GM12878 (cell line): ENCODE data around the gene SLF2. TPM values are rescaled to one million over a fixed set of nuclear protein-coding genes. Genes with fewer than 3 reads are reported as not detected.

Experiments
- ATF3 ChIP-seq: IDR thresholded peaks from 2 replicates; pipeline ENCODE4 v1.6.1; 2011; ENCODE audit warnings: low read depth, mild to moderate bottlenecking, low read length, moderate library complexity, borderline replicate concordance; ENCODE audit errors: extremely low read depth
- ATF7 ChIP-seq: fragments of 450-650 bp; IDR thresholded peaks from 2 replicates; pipeline ENCODE4 v1.6.1; 2016; ENCODE audit warnings: low read depth, mild to moderate bottlenecking
- BCL11A ChIP-seq: IDR thresholded peaks from 2 replicates; pipeline ENCODE4 v1.6.1; 2011; ENCODE audit warnings: low read depth, low read length
- BHLHE40 ChIP-seq, 2 experiments: fragments of 450-650 bp in 1 of 2; IDR thresholded peaks; 2 replicates each; pipeline ENCODE4 v1.6.1; 2011 to 2017; ENCODE audit warnings: low read depth in 2 of 2, borderline replicate concordance in 1 of 2, improper control_type of control experiment in 1 of 2, low read length in 1 of 2, mild to moderate bottlenecking in 1 of 2
- BRCA1 ChIP-seq: IDR thresholded peaks from 2 replicates; pipeline ENCODE4 v1.6.1; 2011; ENCODE audit warnings: low read depth, low read length, improper control_type of control experiment
- CBX3 ChIP-seq: fragments of 200-600 bp; sonication (generic); IDR thresholded peaks from 2 replicates; pipeline ENCODE4 v1.6.1; 2016; ENCODE audit warnings: low read depth, borderline replicate concordance
- IKZF2 ChIP-seq, 2 experiments: fragments of 450-650 bp; IDR thresholded peaks; 2 replicates each; pipeline ENCODE4 v1.6.1; 2017; ENCODE audit warnings: mild to moderate bottlenecking in 2 of 2, moderate library complexity in 2 of 2
- MEF2B ChIP-seq: fragments of 450-650 bp; IDR thresholded peaks from 2 replicates; pipeline ENCODE4 v1.6.1; 2018; ENCODE audit warnings: mild to moderate bottlenecking, moderate library complexity; ENCODE audit not compliant: partially characterized antibody, poor library complexity, severe bottlenecking
- NBN ChIP-seq: fragments of 450-650 bp; IDR thresholded peaks from 2 replicates; pipeline ENCODE4 v1.6.1; 2016
- NFYB ChIP-seq: IDR thresholded peaks from 2 replicates; pipeline ENCODE4 v1.6.1; 2011; ENCODE audit warnings: low read depth, mild to moderate bottlenecking, low read length, improper control_type of control experiment, moderate library complexity; ENCODE audit not compliant: insufficient read depth
- NR2C1 ChIP-seq: fragments of 450-650 bp; IDR thresholded peaks from 2 replicates; pipeline ENCODE4 v1.6.1; 2017; ENCODE audit warnings: antibody characterized with exemption, mild to moderate bottlenecking, moderate library complexity
- RAD51 ChIP-seq: fragments of 450-650 bp; IDR thresholded peaks from 2 replicates; pipeline ENCODE4 v1.6.1; 2016; ENCODE audit warnings: moderate library complexity, mild to moderate bottlenecking, inconsistent platforms
- RFX5 ChIP-seq: IDR thresholded peaks from 2 replicates; pipeline ENCODE4 v1.6.1; 2011; ENCODE audit warnings: low read depth, low read length, improper control_type of control experiment
- SMARCA5 ChIP-seq: fragments of 450-650 bp; IDR thresholded peaks from 2 replicates; pipeline ENCODE4 v1.6.1; 2017; ENCODE audit warnings: mild to moderate bottlenecking
- SMC3 ChIP-seq: IDR thresholded peaks from 2 replicates; pipeline ENCODE4 v1.6.1; 2011; ENCODE audit warnings: low read length, improper control_type of control experiment, borderline replicate concordance
- SPI1 ChIP-seq: IDR thresholded peaks from 2 replicates; pipeline ENCODE4 v1.6.1; 2011; ENCODE audit warnings: low read depth, mild to moderate bottlenecking, low read length, moderate library complexity, borderline replicate concordance; ENCODE audit not compliant: insufficient read depth
- SREBF1 ChIP-seq: IDR thresholded peaks from 2 replicates; pipeline ENCODE4 v1.6.1; 2012; ENCODE audit warnings: mild to moderate bottlenecking, low read length
- TARDBP ChIP-seq: IDR thresholded peaks from 2 replicates; pipeline ENCODE4 v1.6.1; 2016; ENCODE audit warnings: borderline replicate concordance
- TCF3 ChIP-seq: IDR thresholded peaks from 2 replicates; pipeline ENCODE4 v1.6.1; 2012; ENCODE audit warnings: low read depth, mild to moderate bottlenecking, low read length, borderline replicate concordance; ENCODE audit not compliant: insufficient read depth
- polyA plus RNA-seq, 11 experiments: library from polyadenylated mRNA; depleted of rRNA in 4 of 11; unstranded in 6 of 11; stranded (reverse) in 5 of 11; fragments of >200 nt; fragmentation: Nextera tagmentation in 4 of 11; fragmentation: Illumina TruSeq in 1 of 11; extraction: Ambion mirVana in 4 of 11; extraction: Trizol in 1 of 11; gene quantifications; 1 replicate in 1 of 11; 2 replicates in 10 of 11; pipeline versions ENCODE4 v1.2.1 to v1.2.3, GENCODE V29; 2011 to 2016; ENCODE audit warnings: inconsistent platforms in 2 of 11, missing spikeins in 2 of 11, low read depth in 1 of 11
- total RNA-seq, 4 experiments: library from RNA; depleted of rRNA in 3 of 4; stranded (reverse); fragments of >200 nt in 3 of 4; fragmentation: Illumina TruSeq in 1 of 4; extraction: Trizol in 1 of 4; gene quantifications; 2 replicates each; pipeline versions ENCODE4 v1.2.1 to v1.2.3, GENCODE V29; 2013 to 2021
- TF ChIP-seq, protein P1 (sequence below): fragments of 450-650 bp; IDR thresholded peaks from 2 replicates; pipeline ENCODE4 v1.6.1; 2017; ENCODE audit warnings: mild to moderate bottlenecking, moderate library complexity
- TF ChIP-seq, protein P2 (sequence below): IDR thresholded peaks from 2 replicates; pipeline ENCODE4 v1.6.1; 2012; ENCODE audit warnings: low read length, inconsistent platforms
- TF ChIP-seq, protein P3 (sequence below): fragments of 450-650 bp; IDR thresholded peaks from 2 replicates; pipeline ENCODE4 v1.6.1; 2018; ENCODE audit warnings: borderline replicate concordance, mild to moderate bottlenecking; ENCODE audit not compliant: partially characterized antibody

SLF2 gene
- total and polyA plus RNA-seq, 10 of the 15 experiments (the other 5 are each of a cell fraction or from before 2014, with no cell fraction given) = 3.0 to 25.2 (median 17.9) TPM

DNA sequence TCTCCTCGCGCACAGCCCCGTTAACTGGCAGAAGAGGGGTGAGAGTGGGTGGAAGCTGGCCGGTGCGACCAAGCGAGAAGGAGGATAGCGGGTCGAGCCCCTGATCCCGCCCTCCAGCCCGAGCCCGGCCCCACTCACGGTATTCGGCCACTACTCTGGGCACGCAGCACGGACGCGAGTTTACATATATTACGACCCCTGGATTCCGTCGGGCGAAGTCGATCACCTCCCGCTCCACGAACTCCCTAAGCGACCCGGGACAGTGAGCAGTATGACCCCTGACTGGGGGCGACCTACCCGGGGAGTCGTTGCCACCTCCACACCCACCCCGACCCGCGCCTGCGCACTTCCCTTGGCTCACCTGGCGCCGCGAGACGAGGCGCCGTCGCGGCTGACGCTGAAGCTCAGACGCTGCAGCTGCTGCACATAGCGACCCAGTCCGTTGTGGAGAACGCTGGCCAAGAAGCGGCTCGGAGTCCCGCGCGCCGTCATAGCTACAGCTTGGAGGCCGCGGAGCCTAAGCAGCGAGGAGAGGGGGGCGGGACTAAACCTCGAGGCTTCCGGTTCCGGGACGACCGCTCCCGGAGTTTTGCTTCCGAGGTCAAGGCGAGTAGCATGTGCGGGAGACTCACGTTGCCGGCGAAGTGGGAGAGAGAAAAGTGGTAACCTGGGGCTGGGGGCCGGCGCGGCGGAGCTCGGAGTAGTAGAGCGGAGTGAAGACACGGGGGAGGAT lies 74.4 kb downstream of the SLF2 start, which contains the start of the genes MRPL43 and TWNK (continued):
- TF ChIP-seq, protein P1, sequence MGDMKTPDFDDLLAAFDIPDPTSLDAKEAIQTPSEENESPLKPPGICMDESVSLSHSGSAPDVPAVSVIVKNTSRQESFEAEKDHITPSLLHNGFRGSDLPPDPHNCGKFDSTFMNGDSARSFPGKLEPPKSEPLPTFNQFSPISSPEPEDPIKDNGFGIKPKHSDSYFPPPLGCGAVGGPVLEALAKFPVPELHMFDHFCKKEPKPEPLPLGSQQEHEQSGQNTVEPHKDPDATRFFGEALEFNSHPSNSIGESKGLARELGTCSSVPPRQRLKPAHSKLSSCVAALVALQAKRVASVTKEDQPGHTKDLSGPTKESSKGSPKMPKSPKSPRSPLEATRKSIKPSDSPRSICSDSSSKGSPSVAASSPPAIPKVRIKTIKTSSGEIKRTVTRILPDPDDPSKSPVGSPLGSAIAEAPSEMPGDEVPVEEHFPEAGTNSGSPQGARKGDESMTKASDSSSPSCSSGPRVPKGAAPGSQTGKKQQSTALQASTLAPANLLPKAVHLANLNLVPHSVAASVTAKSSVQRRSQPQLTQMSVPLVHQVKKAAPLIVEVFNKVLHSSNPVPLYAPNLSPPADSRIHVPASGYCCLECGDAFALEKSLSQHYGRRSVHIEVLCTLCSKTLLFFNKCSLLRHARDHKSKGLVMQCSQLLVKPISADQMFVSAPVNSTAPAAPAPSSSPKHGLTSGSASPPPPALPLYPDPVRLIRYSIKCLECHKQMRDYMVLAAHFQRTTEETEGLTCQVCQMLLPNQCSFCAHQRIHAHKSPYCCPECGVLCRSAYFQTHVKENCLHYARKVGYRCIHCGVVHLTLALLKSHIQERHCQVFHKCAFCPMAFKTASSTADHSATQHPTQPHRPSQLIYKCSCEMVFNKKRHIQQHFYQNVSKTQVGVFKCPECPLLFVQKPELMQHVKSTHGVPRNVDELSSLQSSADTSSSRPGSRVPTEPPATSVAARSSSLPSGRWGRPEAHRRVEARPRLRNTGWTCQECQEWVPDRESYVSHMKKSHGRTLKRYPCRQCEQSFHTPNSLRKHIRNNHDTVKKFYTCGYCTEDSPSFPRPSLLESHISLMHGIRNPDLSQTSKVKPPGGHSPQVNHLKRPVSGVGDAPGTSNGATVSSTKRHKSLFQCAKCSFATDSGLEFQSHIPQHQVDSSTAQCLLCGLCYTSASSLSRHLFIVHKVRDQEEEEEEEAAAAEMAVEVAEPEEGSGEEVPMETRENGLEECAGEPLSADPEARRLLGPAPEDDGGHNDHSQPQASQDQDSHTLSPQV = no peak
- TF ChIP-seq BCL11A (no peak), NBN (peak; percentile 67; the same call in 1 of the 2 replicates), NFYB (no peak), CBX3 (no peak), TARDBP (no peak), TCF3 (no peak), SMC3 (no peak), RFX5 (no peak), NR2C1 (peak; percentile 99), SMARCA5 (no peak), BHLHE40 (IDR thresholded peaks at IDR 0.05; ENCODE audit: borderline replicate concordance in 1 of 2, low read depth in 2 of 2, low read length in 1 of 2) (peak in 1 of 2 experiments; percentile 58; a peak in 1 of 4 replicates), MEF2B (no peak), ATF3 (no peak), SREBF1 (0 out of 2 replicates have a peak, but pooled peaks have one; percentile 50), ATF7 (no peak), IKZF2 (IDR thresholded peaks at IDR 0.05) (no peak), RAD51 (no peak), BRCA1 (no peak), SPI1 (no peak)
- TF ChIP-seq, protein P2, sequence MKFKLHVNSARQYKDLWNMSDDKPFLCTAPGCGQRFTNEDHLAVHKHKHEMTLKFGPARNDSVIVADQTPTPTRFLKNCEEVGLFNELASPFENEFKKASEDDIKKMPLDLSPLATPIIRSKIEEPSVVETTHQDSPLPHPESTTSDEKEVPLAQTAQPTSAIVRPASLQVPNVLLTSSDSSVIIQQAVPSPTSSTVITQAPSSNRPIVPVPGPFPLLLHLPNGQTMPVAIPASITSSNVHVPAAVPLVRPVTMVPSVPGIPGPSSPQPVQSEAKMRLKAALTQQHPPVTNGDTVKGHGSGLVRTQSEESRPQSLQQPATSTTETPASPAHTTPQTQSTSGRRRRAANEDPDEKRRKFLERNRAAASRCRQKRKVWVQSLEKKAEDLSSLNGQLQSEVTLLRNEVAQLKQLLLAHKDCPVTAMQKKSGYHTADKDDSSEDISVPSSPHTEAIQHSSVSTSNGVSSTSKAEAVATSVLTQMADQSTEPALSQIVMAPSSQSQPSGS = no peak
- TF ChIP-seq, protein P3, sequence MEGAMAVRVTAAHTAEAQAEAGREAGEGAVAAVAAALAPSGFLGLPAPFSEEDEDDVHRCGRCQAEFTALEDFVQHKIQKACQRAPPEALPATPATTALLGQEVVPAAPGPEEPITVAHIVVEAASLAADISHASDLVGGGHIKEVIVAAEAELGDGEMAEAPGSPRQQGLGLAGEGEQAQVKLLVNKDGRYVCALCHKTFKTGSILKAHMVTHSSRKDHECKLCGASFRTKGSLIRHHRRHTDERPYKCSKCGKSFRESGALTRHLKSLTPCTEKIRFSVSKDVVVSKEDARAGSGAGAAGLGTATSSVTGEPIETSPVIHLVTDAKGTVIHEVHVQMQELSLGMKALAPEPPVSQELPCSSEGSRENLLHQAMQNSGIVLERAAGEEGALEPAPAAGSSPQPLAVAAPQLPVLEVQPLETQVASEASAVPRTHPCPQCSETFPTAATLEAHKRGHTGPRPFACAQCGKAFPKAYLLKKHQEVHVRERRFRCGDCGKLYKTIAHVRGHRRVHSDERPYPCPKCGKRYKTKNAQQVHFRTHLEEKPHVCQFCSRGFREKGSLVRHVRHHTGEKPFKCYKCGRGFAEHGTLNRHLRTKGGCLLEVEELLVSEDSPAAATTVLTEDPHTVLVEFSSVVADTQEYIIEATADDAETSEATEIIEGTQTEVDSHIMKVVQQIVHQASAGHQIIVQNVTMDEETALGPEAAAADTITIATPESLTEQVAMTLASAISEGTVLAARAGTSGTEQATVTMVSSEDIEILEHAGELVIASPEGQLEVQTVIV = no peak
